Measurements from ENCODE around the gene CIAO1.

DNA sequence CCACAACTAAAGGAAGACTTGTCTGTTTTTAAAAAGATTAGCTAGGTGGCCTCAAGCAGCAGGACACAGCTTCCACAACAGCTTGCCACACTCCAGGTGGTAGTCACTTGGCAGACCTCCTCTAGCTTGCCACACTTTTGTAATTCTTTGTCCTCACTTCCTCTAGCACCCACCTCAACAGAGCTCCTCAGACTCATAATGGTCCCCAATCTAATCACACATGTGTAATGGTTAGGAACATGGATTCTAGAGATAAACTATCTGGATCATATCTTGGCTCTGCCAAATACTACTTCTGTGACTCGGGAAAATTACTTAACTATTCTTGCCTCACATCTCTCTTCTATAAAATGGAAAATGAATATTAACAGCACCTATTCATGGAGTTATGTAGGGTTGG is 35.8 kb downstream of the CIAO1 start:
- TF ChIP-seq POLR2AphosphoS5 (IDR thresholded peaks at IDR 0.05; ENCODE audit: low read depth, low read length), result no peak
- TF ChIP-seq SIN3A (IDR thresholded peaks at IDR 0.05; ENCODE audit: borderline replicate concordance, insufficient read depth, low read length), result no peak
